Subcutaneous abdominal adipose tissue (tissue), 5 donors: ENCODE results near the gene SLC39A8.

Source experiments
- H3K27ac ChIP-seq: one replicate; pipeline ENCODE4 v1.7.0; 2013; ENCODE audit warnings: low read depth, mild to moderate bottlenecking, inconsistent platforms, low read length, moderate library complexity
- H3K27me3 ChIP-seq, 5 donors: one replicate each; pipeline ENCODE4 v1.7.0; 2013; ENCODE audit warnings: low read length in 5 of 5, inconsistent platforms in 1 of 5; ENCODE audit not compliant: control insufficient read depth in 5 of 5, insufficient read depth in 4 of 5
- H3K36me3 ChIP-seq, 5 donors: one replicate each; pipeline ENCODE4 v1.7.0; 2013; ENCODE audit warnings: low read length in 5 of 5; ENCODE audit not compliant: control insufficient read depth in 5 of 5, insufficient read depth in 5 of 5
- H3K4me1 ChIP-seq, 5 donors: one replicate each; pipeline ENCODE4 v1.7.0; 2013; ENCODE audit warnings: low read length in 5 of 5, mild to moderate bottlenecking in 3 of 5, moderate library complexity in 1 of 5; ENCODE audit not compliant: control insufficient read depth in 5 of 5, insufficient read depth in 5 of 5
- H3K4me3 ChIP-seq, 5 donors: one replicate each; pipeline ENCODE4 v1.7.0; 2013; ENCODE audit warnings: low read length in 5 of 5, low read depth in 1 of 5
- H3K9ac ChIP-seq, 5 donors: one replicate each; pipeline ENCODE4 v1.7.0; 2013; ENCODE audit warnings: low read length in 5 of 5, mild to moderate bottlenecking in 4 of 5, moderate library complexity in 3 of 5
- H3K9me3 ChIP-seq, 5 donors: one replicate each; pipeline ENCODE4 v1.7.0; 2013; ENCODE audit warnings: low read length in 5 of 5; ENCODE audit not compliant: control insufficient read depth in 5 of 5
- donor health status: healthy.
- donor health status: healthy.
- donor health status: healthy.
- donor health status: healthy.
- donor health status: healthy.

SLC39A8 gene

DNA sequence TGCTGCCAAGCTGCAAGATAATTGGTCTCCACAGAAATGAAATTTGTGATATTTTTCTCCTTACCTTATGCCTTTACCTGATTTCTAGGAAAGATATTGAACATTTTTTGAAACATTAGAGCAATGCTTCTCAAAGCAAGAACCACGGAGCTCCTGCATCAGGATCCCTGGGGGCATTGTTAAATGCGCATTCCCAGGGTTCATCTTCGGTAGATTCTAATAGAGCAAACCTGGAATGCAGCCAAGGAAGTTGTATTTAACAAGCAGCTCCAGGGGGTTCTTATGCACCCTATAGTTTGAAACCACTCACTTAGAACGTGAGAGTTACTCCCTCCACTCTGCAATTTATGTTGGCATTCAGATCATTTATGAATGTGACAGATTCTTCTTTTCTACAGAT lies 126.2 kb downstream of the SLC39A8 start:
- H3K27ac ChIP-seq = no peak overlapping the region

DNA sequence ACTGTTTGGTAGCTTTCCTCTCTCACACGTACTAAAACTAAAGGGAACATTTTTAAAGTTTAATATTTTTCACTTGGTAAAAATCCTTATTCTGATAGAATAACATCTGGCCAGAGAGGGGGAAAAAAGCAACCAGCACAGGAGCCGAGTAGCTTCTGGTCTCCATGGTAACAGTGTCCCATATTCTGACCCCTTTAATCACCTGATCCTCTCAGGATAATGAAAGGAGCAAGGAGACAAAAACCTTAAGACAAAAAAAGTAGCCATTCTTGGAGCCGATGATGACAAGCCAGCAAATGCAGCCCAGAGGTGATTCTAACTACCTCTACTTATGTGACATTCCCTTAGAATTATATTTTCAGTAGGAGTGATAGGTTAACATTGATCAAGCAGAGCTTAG lies 126.6 kb downstream of the SLC39A8 start:
- Histone ChIP-seq H3K4me1 (no peaks in the 10 kb centered on the region), H3K9ac (no peak overlapping the region), H3K9me3 (no peaks in the 10 kb centered on the region), H3K27ac (no peak overlapping the region), H3K36me3 (no peaks in the 10 kb centered on the region), H3K27me3 (no peaks in the 10 kb centered on the region), H3K4me3 (no peak overlapping the region)

More for the DNA sequence above, 126.2 kb downstream of the SLC39A8 start:
- Histone ChIP-seq H3K4me1 (no peaks in the 10 kb centered on the region), H3K9ac (no peak overlapping the region), H3K27me3 (no peaks in the 10 kb centered on the region), H3K9me3 (no peaks in the 10 kb centered on the region), H3K36me3 (no peaks in the 10 kb centered on the region), H3K4me3 (no peak overlapping the region)

DNA sequence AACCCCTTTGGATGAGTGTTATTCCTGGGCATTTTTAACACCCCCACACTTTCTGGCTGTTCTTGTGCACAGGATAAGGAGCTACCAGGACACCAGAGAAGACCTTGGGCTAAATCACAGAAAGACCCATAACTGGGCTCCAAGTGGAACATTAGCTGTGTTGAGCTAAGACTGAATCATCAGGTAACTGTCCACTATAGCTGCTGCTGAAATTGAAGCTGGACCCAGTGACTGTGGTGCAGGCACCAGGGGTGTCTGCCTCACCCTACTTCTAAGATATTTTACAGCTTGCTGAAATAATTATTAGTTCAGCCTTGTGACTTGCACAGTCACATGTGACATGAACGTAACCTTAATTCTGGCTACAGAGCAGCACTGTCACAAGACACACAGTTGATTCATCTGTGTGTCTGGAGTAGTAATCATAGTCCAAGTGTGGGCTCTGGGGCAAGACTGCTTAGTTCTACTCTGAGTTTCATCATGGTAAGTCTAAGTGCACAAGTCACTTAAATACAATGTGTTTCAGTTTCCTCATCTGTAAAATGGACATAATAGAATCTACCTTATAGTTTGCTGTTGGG lies 127.4 kb downstream of the SLC39A8 start:
- H3K27ac ChIP-seq = no peak overlapping the region
- no peaks in the 10 kb centered on the region for H3K36me3 ChIP-seq
- H3K4me3 ChIP-seq = no peak overlapping the region
- no peak overlapping the region for H3K9ac ChIP-seq
- H3K9me3 ChIP-seq = no peaks in the 10 kb centered on the region
- H3K4me1 ChIP-seq = no peaks in the 10 kb centered on the region
- H3K27me3 ChIP-seq = no peaks in the 10 kb centered on the region

DNA sequence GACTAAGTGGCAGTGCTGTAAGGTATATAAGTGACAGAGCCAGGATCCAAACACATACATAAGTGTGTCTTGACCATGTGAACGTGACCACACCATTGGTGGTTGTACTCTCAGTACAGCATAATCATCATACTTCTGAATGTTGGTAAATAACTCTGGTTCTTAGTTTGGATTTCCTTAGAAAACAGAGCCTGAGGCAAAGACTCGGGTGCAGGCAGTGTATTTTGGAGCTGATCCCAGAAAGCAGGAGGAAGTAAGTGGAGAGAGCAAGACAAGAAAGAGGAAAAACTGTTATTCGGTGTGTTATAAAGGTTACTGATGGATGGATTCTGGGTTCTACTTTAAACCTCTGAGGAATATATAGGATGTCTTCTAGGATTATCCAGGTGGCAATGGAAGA lies 127.9 kb downstream of the SLC39A8 start:
- Histone ChIP-seq H3K27me3 (no peaks in the 10 kb centered on the region), H3K9me3 (no peaks in the 10 kb centered on the region), H3K9ac (no peak overlapping the region), H3K36me3 (no peaks in the 10 kb centered on the region), H3K4me1 (no peaks in the 10 kb centered on the region), H3K27ac (no peak overlapping the region), H3K4me3 (no peak overlapping the region)

DNA sequence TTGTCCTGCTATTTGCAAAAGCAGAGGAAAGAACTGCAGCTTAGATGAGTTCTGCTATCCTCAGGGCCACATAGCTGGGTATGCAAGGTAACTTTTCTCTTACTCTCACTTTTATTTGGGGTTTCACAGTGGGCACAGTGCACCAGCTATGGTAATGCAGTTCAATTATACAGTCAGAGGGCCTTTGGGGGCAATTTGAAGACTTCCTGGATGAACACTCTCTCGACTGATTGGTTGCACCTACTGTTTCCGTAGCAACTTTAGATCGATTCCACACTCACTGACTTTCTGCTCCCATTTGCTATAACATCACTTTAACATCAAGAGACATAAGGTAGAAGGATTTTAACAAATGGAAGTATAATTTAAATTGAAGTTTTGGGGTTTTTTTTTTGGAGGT lies 128.6 kb downstream of the SLC39A8 start:
- H3K9me3 ChIP-seq = no peaks in the 10 kb centered on the region
- H3K27ac ChIP-seq = no peak overlapping the region
- H3K4me1 ChIP-seq = no peaks in the 10 kb centered on the region
- H3K36me3 ChIP-seq = no peaks in the 10 kb centered on the region
- H3K4me3 ChIP-seq = no peak overlapping the region
- H3K9ac ChIP-seq = no peak overlapping the region
- H3K27me3 ChIP-seq = no peaks in the 10 kb centered on the region

DNA sequence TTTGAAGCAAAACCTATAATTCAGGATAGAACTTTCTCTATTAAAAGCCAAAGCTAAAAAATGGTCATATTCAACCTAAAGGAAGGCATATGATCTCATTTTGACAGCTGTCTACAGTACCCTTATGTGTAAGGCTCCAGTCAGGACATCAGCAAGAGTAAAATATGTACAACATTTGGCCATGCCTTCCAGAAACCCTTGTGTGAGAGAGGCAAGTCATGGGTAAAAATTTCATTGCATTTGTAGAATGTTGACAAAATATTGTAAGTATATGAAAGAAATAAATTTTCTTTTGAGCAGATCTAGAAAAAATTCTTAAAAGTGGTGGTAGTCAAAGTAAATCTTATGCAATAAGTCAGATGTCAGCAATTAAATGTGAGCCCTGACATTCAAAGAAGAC lies 132.3 kb downstream of the SLC39A8 start:
- no peak overlapping the region for H3K9ac ChIP-seq
- no peak overlapping the region for H3K4me3 ChIP-seq
- H3K9me3 ChIP-seq = no peaks in the 10 kb centered on the region
- H3K36me3 ChIP-seq = no peaks in the 10 kb centered on the region
- H3K27me3 ChIP-seq = no peaks in the 10 kb centered on the region
- H3K27ac ChIP-seq = no peak overlapping the region
- H3K4me1 ChIP-seq = no peaks in the 10 kb centered on the region
